IMR-90 (cell line): ENCODE results near the gene THRB. TPM values are rescaled to one million over a fixed set of nuclear protein-coding genes. Genes with fewer than 3 reads are reported as not detected.

Experiments
- ATAC-seq: fragments of 200-7000 bp; cut with Tn5 transposase; 2 replicates; pipeline ENCODE4 v1.9.1; 2020; ENCODE audit warnings: low read depth, mild to moderate bottlenecking, moderate library complexity
- BruUV-seq: library from RNA; stranded (reverse); fragments of 400-500 nt; replicated peaks from 2 replicates; lab custom pipeline; 2021; lab: Mats Ljungman, UMichigan
- CTCF ChIA-PET: fragments of 300-600 bp; formaldehyde crosslinking; extraction: SDS; loops from one replicate; lab custom pipeline; 2021; ENCODE audit warnings: antibody characterized with exemption; lab: Yijun Ruan, JAX
- POLR2A ChIA-PET: fragments of 300-600 bp; sonication (Branson Sonifier 250); formaldehyde crosslinking; loops from one replicate; lab custom pipeline; 2022; ENCODE audit warnings: antibody characterized with exemption; ENCODE audit not compliant: unreplicated experiment; lab: Charles Lee
- DNase-seq: peaks from one replicate; pipeline ENCODE4 v3.0.0; 2013
- H2AFZ ChIP-seq: replicated peaks from 2 replicates; pipeline ENCODE3; 2013; ENCODE audit warnings: low read length, mild to moderate bottlenecking; ENCODE audit not compliant: poor library complexity
- H2AK5ac ChIP-seq: 2 replicates; pipeline ENCODE4 v1.6.1; 2013; ENCODE audit warnings: low read depth, low read length, inconsistent platforms
- H2AK9ac ChIP-seq: replicated peaks from 2 replicates; pipeline ENCODE3; 2013; ENCODE audit warnings: mild to moderate bottlenecking, low read depth, low read length, moderate library complexity; ENCODE audit not compliant: poor library complexity
- H2BK120ac ChIP-seq: 2 replicates; pipeline ENCODE4 v1.6.1; 2013; ENCODE audit warnings: low read depth, low read length, inconsistent platforms
- H2BK15ac ChIP-seq: 3 replicates; pipeline ENCODE4 v1.6.1; 2013; ENCODE audit warnings: low read depth, low read length, inconsistent platforms
- H2BK20ac ChIP-seq: 2 replicates; pipeline ENCODE4 v1.6.1; 2013; ENCODE audit warnings: low read depth, mild to moderate bottlenecking, inconsistent platforms, low read length, moderate library complexity
- H2BK5ac ChIP-seq: 2 replicates; pipeline ENCODE4 v1.6.1; 2013; ENCODE audit warnings: mild to moderate bottlenecking, low read depth, low read length, inconsistent platforms; ENCODE audit not compliant: poor library complexity, severe bottlenecking
- H3K14ac ChIP-seq: replicated peaks from 2 replicates; pipeline ENCODE4 v1.6.1; 2013; ENCODE audit warnings: low read depth, low read length, inconsistent platforms
- H3K18ac ChIP-seq: 2 replicates; pipeline ENCODE4 v1.6.1; 2013; ENCODE audit warnings: low read depth, low read length, control low read depth
- H3K23ac ChIP-seq: 2 replicates; pipeline ENCODE4 v1.6.1; 2013; ENCODE audit warnings: low read depth, low read length, inconsistent platforms
- H3K27ac ChIP-seq: 2 replicates; pipeline ENCODE4 v1.5.1; 2013; ENCODE audit warnings: mild to moderate bottlenecking, control low read depth, low read length; ENCODE audit not compliant: insufficient read depth
- H3K27me3 ChIP-seq: 2 replicates; pipeline ENCODE4 v1.6.1; 2013; ENCODE audit warnings: low read length; ENCODE audit not compliant: control insufficient read depth, insufficient read depth
- H3K36me3 ChIP-seq: 2 replicates; pipeline ENCODE4 v1.6.1; 2013; ENCODE audit warnings: low read length, mixed read lengths; ENCODE audit not compliant: control insufficient read depth, insufficient read depth
- H3K4ac ChIP-seq: 2 replicates; pipeline ENCODE4 v1.6.1; 2013; ENCODE audit warnings: low read depth, low read length, inconsistent platforms
- H3K4me1 ChIP-seq: 2 replicates; pipeline ENCODE4 v1.6.1; 2013; ENCODE audit warnings: low read length, mixed read lengths; ENCODE audit not compliant: control insufficient read depth, insufficient read depth
- H3K4me2 ChIP-seq: 2 replicates; pipeline ENCODE4 v1.6.1; 2013; ENCODE audit warnings: low read depth, mild to moderate bottlenecking, control low read depth, low read length, moderate library complexity
- H3K4me3 ChIP-seq: 2 replicates; pipeline ENCODE4 v1.5.1; 2013; ENCODE audit warnings: low read depth, mild to moderate bottlenecking, control low read depth, low read length, moderate library complexity; ENCODE audit not compliant: insufficient read depth
- H3K56ac ChIP-seq: 2 replicates; pipeline ENCODE4 v1.6.1; 2013; ENCODE audit warnings: low read length, inconsistent platforms; ENCODE audit not compliant: insufficient read depth; ENCODE audit errors: extremely low read depth
- H3K79me1 ChIP-seq, 2 experiments: 2 replicates each; pipeline ENCODE4 v1.6.1; 2013; ENCODE audit warnings: low read length in 2 of 2, inconsistent platforms in 1 of 2, low read depth in 1 of 2
- H3K9ac ChIP-seq: 2 replicates; pipeline ENCODE4 v1.6.1; 2013; ENCODE audit warnings: low read depth, low read length, control low read depth
- H3K9me1 ChIP-seq: 2 replicates; pipeline ENCODE4 v1.6.1; 2013; ENCODE audit warnings: low read length, inconsistent platforms; ENCODE audit not compliant: insufficient read depth
- H3K9me3 ChIP-seq: 2 replicates; pipeline ENCODE4 v1.6.1; 2013; ENCODE audit warnings: low read length; ENCODE audit not compliant: control insufficient read depth, insufficient read depth
- H4K20me1 ChIP-seq: 2 replicates; pipeline ENCODE4 v1.6.1; 2013; ENCODE audit warnings: low read length, inconsistent platforms; ENCODE audit not compliant: insufficient read depth
- H4K5ac ChIP-seq: 2 replicates; pipeline ENCODE4 v1.6.1; 2013; ENCODE audit warnings: mild to moderate bottlenecking, low read depth, low read length, control low read depth
- H4K8ac ChIP-seq, 2 experiments: 2 replicates each; pipeline ENCODE4 v1.6.1; 2013; ENCODE audit warnings: low read depth in 2 of 2, low read length in 2 of 2, control low read depth in 1 of 2, inconsistent platforms in 1 of 2
- H4K91ac ChIP-seq: 2 replicates; pipeline ENCODE4 v1.6.1; 2013; ENCODE audit warnings: low read depth, low read length, inconsistent platforms; ENCODE audit not compliant: insufficient read depth
- CEBPB ChIP-seq: IDR thresholded peaks from 2 replicates; pipeline ENCODE4 v1.6.1; 2012; ENCODE audit warnings: low read depth, low read length, improper control_type of control experiment
- ELK1 ChIP-seq: fragments of 150-350 bp; IDR thresholded peaks from 2 replicates; pipeline ENCODE4 v1.6.1; 2016; ENCODE audit warnings: low read depth, mild to moderate bottlenecking, low read length, moderate library complexity, borderline replicate concordance
- MAFK ChIP-seq: IDR thresholded peaks from 2 replicates; pipeline ENCODE4 v1.6.1; 2012; ENCODE audit warnings: low read depth, low read length, improper control_type of control experiment
- MAZ ChIP-seq: IDR thresholded peaks from 2 replicates; pipeline ENCODE4 v1.6.1; 2012; ENCODE audit warnings: low read depth, mild to moderate bottlenecking, low read length, improper control_type of control experiment, moderate library complexity, borderline replicate concordance
- RAD21 ChIP-seq: IDR thresholded peaks from 2 replicates; pipeline ENCODE4 v1.6.1; 2012; ENCODE audit warnings: low read length, improper control_type of control experiment
- RCOR1 ChIP-seq: IDR thresholded peaks from 2 replicates; pipeline ENCODE4 v1.6.1; 2012; ENCODE audit warnings: mild to moderate bottlenecking, low read length, improper control_type of control experiment; ENCODE audit not compliant: insufficient replicate concordance
- SMC3 ChIP-seq: fragments of 150-350 bp; IDR thresholded peaks from 2 replicates; pipeline ENCODE4 v1.6.1; 2016; ENCODE audit warnings: low read depth, mild to moderate bottlenecking, antibody characterized with exemption, low read length, moderate library complexity
- WGBS, 2 experiments: methylation state at CpG; one replicate each; pipeline versions ENCODE4 v1.1.5 to v1.1.7; 2013; ENCODE audit warnings: missing lambda C conversion rate in 2 of 2; ENCODE audit not compliant: insufficient read length in 1 of 2; ENCODE audit errors: extremely low coverage in 2 of 2; 5-methylcytosine and 5-hydroxymethylcytosine counted together
- dilution Hi-C: fragments of 300-500 bp; cut with HindIII; formaldehyde crosslinking; loops from one replicate; pipeline ENCODE4 v1.14.3; 2018; ENCODE audit warnings: low sequenced_read_pairs; ENCODE audit not compliant: unreplicated experiment
- in situ Hi-C: fragments of 300-500 bp; cut with MboI; formaldehyde crosslinking; loops from 3 replicates; pipeline ENCODE4 v1.14.3; 2019; ENCODE audit warnings: low sequenced_read_pairs, inconsistent platforms, mixed read lengths
- intact Hi-C: fragments of 100-400 bp; cut with micrococcal nuclease; formaldehyde crosslinking; loops from 2 replicates; pipeline ENCODE4 v1.10.0; 2022
- polyA plus RNA-seq, 3 experiments: library from polyadenylated mRNA; depleted of rRNA; stranded (reverse); fragments of >200 nt; gene quantifications; 2 replicates each; pipeline ENCODE4 v1.2.3, GENCODE V29; 2012; ENCODE audit warnings: low replicate concordance in 1 of 3
- total RNA-seq: library from RNA; depleted of rRNA; stranded (reverse); fragments of >200 nt; gene quantifications from 2 replicates; pipeline ENCODE4 v1.2.3, GENCODE V29; 2012

The THRB gene
- total and polyA plus RNA-seq, 2 of the 4 experiments (the other 2 are of a cell fraction), result under 0.01 TPM; not detected in 1

- H3K56ac ChIP-seq, result no peak overlapping the region
- H3K36me3 ChIP-seq, result no peaks in the 10 kb centered on the region
- H3K9ac ChIP-seq, result no peak overlapping the region
- no peak overlapping the region for H4K91ac ChIP-seq
- H2AK5ac ChIP-seq, result no peak overlapping the region
- no peak overlapping the region for H4K8ac ChIP-seq
- no peak overlapping the region for H3K4ac ChIP-seq
- H3K9me1 ChIP-seq, result no peaks in the 10 kb centered on the region
- H3K4me2 ChIP-seq, result no peak overlapping the region
- no peak overlapping the region for H2BK15ac ChIP-seq
- no TSS peak for BruUV-seq
- dilution Hi-C loops (no loop called here), intact Hi-C loops (no loop called here), in situ Hi-C loops (no loop called here)
- no peak overlapping the region for H3K4me3 ChIP-seq
- TF ChIP-seq RCOR1 (no peak), CEBPB (no peak), SMC3 (no peak), MAFK (no peak), MAZ (no peak), RAD21 (no peak), ELK1 (no peak)
- no peak overlapping the region for H2BK120ac ChIP-seq
- H3K14ac ChIP-seq, result no peak overlapping the region
- ATAC-seq (no peak), DNase-seq (no peak)
- ChIA-PET POLR2A (no interaction called here), CTCF (no interaction called here)
- no peaks in the 10 kb centered on the region for H3K4me1 ChIP-seq
- no peaks in the 10 kb centered on the region for H3K9me3 ChIP-seq
- no peak overlapping the region for H2BK5ac ChIP-seq
- no peak overlapping the region for H2AFZ ChIP-seq
- H3K27me3 ChIP-seq, result no peaks in the 10 kb centered on the region
- no peak overlapping the region for H3K27ac ChIP-seq
- no peaks in the 10 kb centered on the region for H3K79me1 ChIP-seq
- H2AK9ac ChIP-seq, result no peak overlapping the region
- H3K23ac ChIP-seq, result no peak overlapping the region
- no peaks in the 10 kb centered on the region for H4K20me1 ChIP-seq
- no peak overlapping the region for H2BK20ac ChIP-seq
- H3K18ac ChIP-seq, result no peak overlapping the region
- no CpG with 5 or more reads among the region's 2 CpGs for WGBS, 2 experiments
- H4K5ac ChIP-seq, result no peak overlapping the region
Measured at GRCh38 chr3:24539699-24540098, 45.0 kb upstream of the THRB start.
